Muscle of back (tissue), 11 donors: Measurements from ENCODE around the gene TEX19. TPM values are rescaled to one million over a fixed set of nuclear protein-coding genes. Genes with fewer than 3 reads are reported as not detected.
"Not testable (repeated sequence)": the region's sequence is repeated elsewhere in the genome, so short reads cannot be mapped to it uniquely, and the experiment has no call there.

Experiments used
- DNase-seq, 3 donors: peaks; one replicate each; pipeline versions ENCODE4 v3.0.0 to v3.0.0-alpha.2; 2013
- polyA plus RNA-seq, 10 donors: library from polyadenylated mRNA; unstranded; fragments of 120-200 nt; gene quantifications; one replicate each; pipeline ENCODE4 v1.2.1, GENCODE V29; 2013; ENCODE audit not compliant: insufficient read length in 10 of 10

TEX19 gene
- polyA plus RNA-seq, 10 donors, result 0.14 to 0.20 (median 0.15) TPM; not detected in 7

DNA sequence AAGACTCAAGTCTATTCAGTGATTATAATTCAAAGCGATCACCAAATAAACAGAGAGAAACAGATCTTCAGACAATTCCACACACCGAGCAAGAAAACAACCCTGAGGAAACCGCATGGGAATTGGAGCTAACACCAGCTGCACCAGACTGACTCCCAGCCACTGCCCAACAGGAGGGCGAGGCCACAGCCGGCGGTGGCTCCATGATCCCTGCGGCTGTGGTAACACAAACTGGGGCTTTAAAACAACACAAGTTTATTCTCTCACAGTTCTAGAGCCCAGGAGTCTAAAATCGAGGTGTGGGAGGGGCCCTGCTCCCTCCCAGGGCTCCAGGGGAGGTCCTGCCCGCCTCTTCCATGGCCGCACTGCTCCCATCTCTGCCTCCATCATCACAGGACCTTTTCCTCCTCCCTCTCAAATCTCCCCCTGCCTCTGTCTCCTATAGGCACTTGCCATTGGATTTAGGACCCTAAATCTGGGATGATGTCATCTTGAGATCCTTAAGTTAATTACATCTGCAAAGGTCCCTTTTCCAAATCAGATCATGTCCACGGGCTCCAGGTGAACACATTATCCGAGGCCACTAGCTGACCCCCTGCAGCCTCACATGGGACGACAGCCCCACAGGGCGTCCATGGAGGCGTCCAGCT lies 49.4 kb downstream of the TEX19 start:
- DNase-seq, result peak in 1 of 3 donors; percentile 27

- DNase-seq, result no peak
Measured at GRCh38 chr17:82408938-82409318, 49.9 kb downstream of the TEX19 start.

GRCh38 chr17:82410014-82410716 lies 51.1 kb downstream of the TEX19 start:
- DNase-seq, result no peak

DNA sequence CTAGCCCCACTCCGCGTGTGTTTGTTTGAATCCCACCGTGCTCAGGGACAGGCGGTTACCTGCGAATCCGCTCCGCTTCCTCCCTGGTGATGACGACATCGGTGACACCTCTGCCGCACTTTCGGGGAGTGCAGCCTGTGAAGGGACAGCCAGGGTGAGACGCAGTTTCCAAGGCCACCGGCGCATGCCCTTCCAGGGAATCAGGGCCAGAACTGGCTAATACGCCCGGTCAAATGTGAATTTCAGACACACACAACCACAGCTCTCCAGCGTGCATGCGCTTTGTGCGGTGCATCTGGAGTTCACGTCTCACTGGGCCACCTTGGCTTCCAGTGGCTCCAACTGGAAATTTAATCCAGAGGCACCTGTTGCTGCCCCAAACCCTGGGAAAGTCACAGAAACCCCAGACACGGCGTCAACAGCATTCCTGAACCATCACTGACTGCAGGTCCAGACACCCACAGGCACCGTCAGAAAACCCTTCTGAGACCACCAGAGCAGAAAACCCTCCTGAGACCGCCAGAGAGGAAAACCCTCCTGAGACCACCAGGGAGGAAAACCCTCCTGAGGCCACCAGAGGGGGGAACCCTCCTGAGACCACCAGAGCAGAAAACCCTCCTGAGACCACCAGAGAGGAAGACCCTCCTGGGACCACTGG lies 52.5 kb downstream of the TEX19 start:
- DNase-seq, result no peak

DNA sequence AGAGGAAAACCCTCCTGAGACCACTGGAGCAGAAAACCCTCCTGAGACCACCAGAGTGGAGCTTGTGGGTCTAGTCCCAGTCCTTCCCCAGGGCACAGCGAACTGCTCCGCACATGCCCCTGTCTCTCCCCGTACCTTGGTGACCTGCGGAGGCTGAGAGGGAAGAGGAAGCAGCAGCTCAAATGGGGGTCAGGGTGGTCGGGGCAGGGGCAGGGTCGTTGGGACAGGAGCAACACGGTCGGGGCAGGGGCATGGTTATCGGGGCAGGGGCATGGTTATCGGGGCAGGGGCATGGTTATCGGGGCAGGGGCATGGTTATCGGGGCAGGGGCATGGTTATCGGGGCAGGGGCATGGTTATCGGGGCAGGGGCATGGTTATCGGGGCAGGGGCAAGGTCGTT lies 53.0 kb downstream of the TEX19 start:
- DNase-seq, result not testable (repeated sequence)

- no peak for DNase-seq
Measured at GRCh38 chr17:82412535-82413520, 53.8 kb downstream of the TEX19 start.

Other genes starting within 250 kb of the TEX19 start
- gene CCDC57, start 146.4 kb upstream of the TEX19 start, polyA plus RNA-seq, result 10 to 100 TPM; 15.7 to 32.8 (median 22.1) TPM
- 10 to 100 TPM; 20.2 to 39.1 (median 23.3) TPM for gene SLC16A3, start 130.2 kb upstream of the TEX19 start, polyA plus RNA-seq
- 10 to 100 TPM; 60.6 to 74.0 (median 65.9) TPM for gene CSNK1D, start 85.5 kb upstream of the TEX19 start, polyA plus RNA-seq
- gene CD7, start 41.6 kb upstream of the TEX19 start, polyA plus RNA-seq, result 1 to 10 TPM in 3 of 10 donors, under 1 TPM in 7; 0.27 to 5.9 (median 0.67) TPM
- 10 to 100 TPM in 1 of 10 donors, 1 to 10 TPM in 9; 2.0 to 14.6 (median 2.8) TPM for gene SECTM1, start 25.5 kb upstream of the TEX19 start, polyA plus RNA-seq
- gene UTS2R, start 12.5 kb downstream of the TEX19 start, polyA plus RNA-seq, result 1 to 10 TPM; 2.2 to 9.3 (median 4.1) TPM
- gene HEXD, start 59.1 kb downstream of the TEX19 start, polyA plus RNA-seq, result 10 to 100 TPM; 17.0 to 29.4 (median 18.4) TPM
- gene OGFOD3, start 59.3 kb downstream of the TEX19 start, polyA plus RNA-seq, result 10 to 100 TPM; 13.1 to 26.1 (median 19.0) TPM
- 10 to 100 TPM; 27.8 to 39.2 (median 29.6) TPM for gene CYBC1, start 91.5 kb downstream of the TEX19 start, polyA plus RNA-seq
- gene NARF, start 99.5 kb downstream of the TEX19 start, polyA plus RNA-seq, result 10 to 100 TPM; 55.4 to 93.2 (median 65.5) TPM
- gene FOXK2, start 160.5 kb downstream of the TEX19 start, polyA plus RNA-seq, result 10 to 100 TPM; 34.3 to 45.3 (median 40.1) TPM